K562 (cell line): ENCODE data around the gene NGDN. TPM values are rescaled to one million over a fixed set of nuclear protein-coding genes. Genes with fewer than 3 reads are reported as not detected.

Source experiments
- ATAC-seq: fragments of 200-7000 bp; cut with Tn5 transposase; 3 replicates; pipeline ENCODE4 v1.9.1; 2020; ENCODE audit warnings: moderate library complexity
- BruUV-seq: library from RNA; stranded (reverse); fragments of 400-500 nt; replicated peaks from 2 replicates; lab custom pipeline; 2021; lab: Mats Ljungman, UMichigan
- CTCF ChIA-PET: fragments of 300-600 bp; formaldehyde crosslinking; extraction: SDS; loops from one replicate; lab custom pipeline; 2021; ENCODE audit warnings: low intra/inter-chr PET ratio; lab: Yijun Ruan, JAX
- POLR2A ChIA-PET: fragments of 300-600, 350-650 bp; sonication (Branson Sonifier 250); formaldehyde crosslinking; extraction: SDS; loops from one replicate; lab custom pipeline; 2021; ENCODE audit warnings: antibody characterized with exemption, inconsistent platforms; lab: Yijun Ruan, JAX
- DNase-seq, 4 experiments: peaks; one replicate each; pipeline versions ENCODE4 v3.0.0 to v3.0.0-alpha.2; 2011 to 2018; ENCODE audit warnings: low spot score in 3 of 4, mixed read lengths in 3 of 4; ENCODE audit errors: extremely low read depth in 1 of 4
- FAIRE-seq: peaks from 2 replicates; lab custom pipeline; 2011; peaks lifted over from hg19 to GRCh38; lab: Jason Lieb, UNC
- H2AFZ ChIP-seq: 2 replicates; pipeline ENCODE4 v1.6.0; 2011; ENCODE audit warnings: low read depth, low read length, control low read depth, inconsistent platforms
- H3K27ac ChIP-seq: fragments of 200-600 bp; 3 replicates; pipeline ENCODE4 v1.8.0; 2011; ENCODE audit warnings: low read depth, mild to moderate bottlenecking, control low read depth, inconsistent platforms, low read length, moderate library complexity, mixed read lengths; ENCODE audit errors: extremely low read depth
- H3K27me3 ChIP-seq, 2 experiments: fragments of 300-600 bp in 1 of 2; 2 replicates in 1 of 2; 3 replicates in 1 of 2; pipeline versions ENCODE4 v1.6.0 to v1.8.0; 2011; ENCODE audit warnings: inconsistent platforms in 2 of 2, low read length in 2 of 2, mild to moderate bottlenecking in 1 of 2, mixed read lengths in 1 of 2, moderate library complexity in 1 of 2; ENCODE audit not compliant: control insufficient read depth in 2 of 2, insufficient read depth in 2 of 2
- H3K36me3 ChIP-seq: fragments of 300-600 bp; 3 replicates; pipeline ENCODE4 v1.8.0; 2011; ENCODE audit warnings: mild to moderate bottlenecking, low read length, inconsistent platforms; ENCODE audit not compliant: control insufficient read depth, insufficient read depth
- H3K4me1 ChIP-seq, 2 experiments: fragments of 200-600 bp in 1 of 2; replicated peaks in 1 of 2; 2 replicates in 1 of 2; 3 replicates in 1 of 2; pipeline versions ENCODE4 v1.5.1 to v1.8.0; 2011; ENCODE audit warnings: inconsistent platforms in 2 of 2, low read length in 2 of 2, mild to moderate bottlenecking in 1 of 2, mixed read lengths in 1 of 2, moderate library complexity in 1 of 2; ENCODE audit not compliant: control insufficient read depth in 2 of 2, insufficient read depth in 2 of 2
- H3K4me2 ChIP-seq: 2 replicates; pipeline ENCODE4 v1.6.1; 2011; ENCODE audit warnings: low read length, control low read depth, inconsistent platforms, mixed read lengths; ENCODE audit not compliant: insufficient read depth
- H3K4me3 ChIP-seq: fragments of 200-600 bp; sonication (generic), shearing (Covaris generic); 2 replicates; pipeline ENCODE4 v1.5.1; 2016; ENCODE audit warnings: control low read depth, inconsistent platforms
- H3K79me2 ChIP-seq: fragments of 200-600 bp; 3 replicates; pipeline ENCODE4 v1.8.0; 2011; ENCODE audit warnings: low read length, inconsistent platforms; ENCODE audit not compliant: control insufficient read depth, insufficient read depth
- H3K9ac ChIP-seq, 2 experiments: 2 replicates each; pipeline versions ENCODE4 v1.6.0 to v1.6.1; 2011; ENCODE audit warnings: low read depth in 2 of 2, low read length in 2 of 2, control low read depth in 1 of 2, inconsistent platforms in 1 of 2, mild to moderate bottlenecking in 1 of 2, mixed read lengths in 1 of 2; ENCODE audit not compliant: insufficient read depth in 1 of 2
- H3K9me1 ChIP-seq: one replicate; pipeline ENCODE4 v1.6.0; 2011; ENCODE audit warnings: inconsistent platforms, mild to moderate bottlenecking, low read length, moderate library complexity; ENCODE audit not compliant: control insufficient read depth, insufficient read depth
- H3K9me3 ChIP-seq: replicated peaks from 2 replicates; pipeline ENCODE4 v1.5.1; 2011; ENCODE audit warnings: low read depth, low read length, inconsistent platforms; ENCODE audit not compliant: control insufficient read depth, insufficient read depth
- H4K20me1 ChIP-seq: replicated peaks from 2 replicates; pipeline ENCODE4 v1.6.1; 2011; ENCODE audit warnings: low read length, inconsistent platforms, mixed read lengths; ENCODE audit not compliant: control insufficient read depth, insufficient read depth
- E2F5 ChIP-seq: sonication (generic); formaldehyde crosslinking; IDR thresholded peaks from 2 replicates; pipeline ENCODE4 v1.8.0; 2022; ENCODE audit warnings: mild to moderate bottlenecking, missing genetic modification reagents
- RFX7 ChIP-seq: fragments of 250-450 bp; sonication (Bioruptor Pico); IDR thresholded peaks from 2 replicates; pipeline ENCODE4 v1.5.1; 2021; ENCODE audit warnings: mild to moderate bottlenecking
- TAF9B ChIP-seq: fragments of 450-650 bp; IDR thresholded peaks from 2 replicates; pipeline ENCODE4 v1.6.1; 2018; ENCODE audit warnings: mild to moderate bottlenecking; ENCODE audit not compliant: partially characterized antibody
- UBTF ChIP-seq, 2 experiments: IDR thresholded peaks; 2 replicates each; pipeline ENCODE4 v1.6.1; 2012; ENCODE audit warnings: improper control_type of control experiment in 2 of 2, low read depth in 2 of 2, low read length in 2 of 2, borderline replicate concordance in 1 of 2
- WHSC1 ChIP-seq: IDR thresholded peaks from one replicate; pipeline ENCODE4 v1.6.1; 2012; ENCODE audit warnings: low read length, control low read depth, inconsistent platforms
- ZNF639 ChIP-seq, 2 experiments: fragments of 200-800 bp in 1 of 2; sonication (Bioruptor generic) in 1 of 2; sonication (generic) in 1 of 2; formaldehyde crosslinking in 1 of 2; IDR thresholded peaks in 1 of 2; conservative IDR thresholded peaks in 1 of 2; 2 replicates each; pipeline versions ENCODE4 v1.5.0 to v1.6.1; 2016 to 2020; ENCODE audit warnings: missing compliant biosample characterization in 1 of 2, missing genetic modification characterization in 1 of 2, missing genetic modification reagents in 1 of 2
- WGBS: fragments of 100-300 bp; shearing (Covaris generic); methylation state at CpG from one replicate; pipeline ENCODE4 v1.1.6; 2016; ENCODE audit warnings: low coverage, mixed read lengths; ENCODE audit not compliant: insufficient coverage; ENCODE audit errors: missing lambda C conversion rate; 5-methylcytosine and 5-hydroxymethylcytosine counted together
- in situ Hi-C: fragments of 300-500 bp; cut with MboI; formaldehyde crosslinking; loops from 4 replicates; pipeline ENCODE4 v1.15.0; 2018; ENCODE audit warnings: inconsistent platforms, mixed read lengths
- intact Hi-C: fragments of 100-400 bp; cut with micrococcal nuclease; formaldehyde crosslinking; loops from 2 replicates; pipeline ENCODE4 v1.14.2; 2022
- polyA plus RNA-seq, 8 experiments: library from polyadenylated mRNA; depleted of rRNA in 4 of 8; stranded (reverse) in 5 of 8; unstranded in 3 of 8; fragments of >200 nt; fragmentation: Nextera tagmentation in 2 of 8; fragmentation: Illumina TruSeq in 1 of 8; extraction: Ambion mirVana in 2 of 8; extraction: Trizol in 1 of 8; gene quantifications; 2 replicates each; pipeline versions ENCODE4 v1.2.1 to v1.2.3, GENCODE V29; 2011 to 2014; ENCODE audit warnings: inconsistent platforms in 1 of 8, missing spikeins in 1 of 8
- total RNA-seq, 7 experiments: library from RNA; depleted of rRNA in 6 of 7; stranded (reverse); fragments of >200 nt in 6 of 7; fragmentation: Illumina TruSeq in 2 of 7; extraction: Trizol in 2 of 7; gene quantifications; 2 replicates each; pipeline versions ENCODE4 v1.2.1 to v1.2.3, GENCODE V29; 2011 to 2021; ENCODE audit warnings: low replicate concordance in 1 of 7

NGDN gene
- total and polyA plus RNA-seq, 9 of the 15 experiments (the other 6 are each of a cell fraction or from before 2014, with no cell fraction given), result 42.9 to 195 (median 74.9) TPM

- Histone ChIP-seq H3K9me3 (no peaks in the 10 kb centered on the region), H3K4me1 (peaks cover 15 to 16% of the 10 kb centered on the region in 2 experiments; a peak in 4 of 5 replicates), H2AFZ (no peak overlapping the region), H3K4me2 (no peak overlapping the region), H3K9me1 (no peaks in the 10 kb centered on the region), H3K79me2 (no peaks in the 10 kb centered on the region), H3K4me3 (no peak overlapping the region), H3K36me3 (no peaks in the 10 kb centered on the region), H3K9ac (no peak overlapping the region), H4K20me1 (no peaks in the 10 kb centered on the region; the same call in 1 of the 2 replicates), H3K27me3 (peaks cover 0 to 31% of the 10 kb centered on the region in 2 experiments; a peak in 3 of 5 replicates), H3K27ac (no peak overlapping the region)
- FAIRE-seq (no peak), ATAC-seq (no peak), DNase-seq (no peak)
- TF ChIP-seq RFX7, result no peak
- TF ChIP-seq ZNF639 (CRISPR knock-in tag; conservative IDR thresholded peaks at IDR 0.05 in 1 of 2, IDR thresholded peaks at IDR 0.05 in 1 of 2), result no peak
- no peak for TF ChIP-seq TAF9B
- TF ChIP-seq E2F5 (CRISPR knock-in tag), result no peak
- no peak for TF ChIP-seq WHSC1
- no peak for TF ChIP-seq UBTF (IDR thresholded peaks at IDR 0.05; ENCODE audit: borderline replicate concordance in 1 of 2, low read depth in 2 of 2, low read length in 2 of 2)
- BruUV-seq, result no TSS peak
- POLR2A ChIA-PET, result no interaction called here
- in situ Hi-C loops (no loop called here), intact Hi-C loops (loop anchor here (5.0 kb wide), 1 partner anchor 49 kb away; no protein-coding TSS in a partner anchor)
- WGBS, result 41% methylated on average over 9 of the region's 10 CpGs
- CTCF ChIA-PET, result no interaction called here
These were observed 36.6 kb upstream of the NGDN start for GRCh38 chr14:23432946-23433345.
